BE2C (cell line): ENCODE data around the gene SRSF1.

Source experiments
- DNase-seq: peaks from one replicate; pipeline ENCODE4 v3.0.0-alpha.2; 2020
- H3K27me3 ChIP-seq: fragments of 250-450 bp; sonication (Bioruptor Pico); 2 replicates; pipeline ENCODE4 v1.5.1; 2020; ENCODE audit warnings: mild to moderate bottlenecking
- H3K36me3 ChIP-seq: fragments of 250-450 bp; sonication (Bioruptor Pico); 2 replicates; pipeline ENCODE4 v1.5.1; 2020; ENCODE audit warnings: mild to moderate bottlenecking
- H3K4me1 ChIP-seq: fragments of 250-450 bp; sonication (Bioruptor Pico); 2 replicates; pipeline ENCODE4 v1.5.1; 2020
- H3K4me3 ChIP-seq: 2 replicates; pipeline ENCODE4 v1.5.1; 2011; ENCODE audit warnings: low read depth, low read length
- H3K9me3 ChIP-seq: fragments of 250-450 bp; sonication (Bioruptor Pico); 2 replicates; pipeline ENCODE4 v1.5.1; 2020
- CTCF ChIP-seq: IDR thresholded peaks from 2 replicates; pipeline ENCODE4 v1.5.1; 2012; ENCODE audit warnings: mild to moderate bottlenecking, low read depth, low read length

The SRSF1 gene

GRCh38 chr17:57953705-57954396, 53.2 kb downstream of the SRSF1 start:
- peak overlapping the region; percentile 65 for H3K4me3 ChIP-seq

More at GRCh38 chr17:57953705-57954396, 53.2 kb downstream of the SRSF1 start:
- H3K27me3 ChIP-seq = peaks cover 4% of the 10 kb centered on the region
- no peaks in the 10 kb centered on the region for H3K36me3 ChIP-seq
- no peaks in the 10 kb centered on the region for H3K9me3 ChIP-seq
- TF ChIP-seq CTCF = no peak
- H3K4me1 ChIP-seq = peaks cover 2% of the 10 kb centered on the region; the same call in 1 of the 2 replicates
- DNase-seq = no peak
